Lung (tissue), 12 donors: ENCODE measurements around the gene CCDC167. TPM values are rescaled to one million over a fixed set of nuclear protein-coding genes. Genes with fewer than 3 reads are reported as not detected.

Experiments used
- ATAC-seq: fragments of 200-7000 bp; cut with Tn5 transposase; one replicate; pipeline ENCODE4 v1.9.1; 2020; ENCODE audit warnings: moderate number of reproducible peaks; ENCODE audit not compliant: insufficient read depth, low FRiP score
- DNase-seq, 3 donors: peaks; one replicate each; pipeline ENCODE4 v3.0.0-alpha.2; 2013 to 2017
- H3K27ac ChIP-seq, 2 donors: one replicate each; pipeline ENCODE4 v1.5.1; 2013; ENCODE audit warnings: mild to moderate bottlenecking in 2 of 2, moderate library complexity in 2 of 2, control low read depth in 1 of 2, inconsistent platforms in 1 of 2, low read depth in 1 of 2, low read length in 1 of 2
- H3K27me3 ChIP-seq, 3 donors: one replicate each; pipeline ENCODE4 v1.5.1; 2013; ENCODE audit warnings: low read length in 2 of 3; ENCODE audit not compliant: control insufficient read depth in 3 of 3, insufficient read depth in 3 of 3
- H3K36me3 ChIP-seq, 4 donors: one replicate each; pipeline ENCODE4 v1.5.1; 2013; ENCODE audit warnings: low read length in 4 of 4, mild to moderate bottlenecking in 1 of 4, moderate library complexity in 1 of 4; ENCODE audit not compliant: control insufficient read depth in 4 of 4, insufficient read depth in 4 of 4
- H3K4me1 ChIP-seq, 5 donors: one replicate each; pipeline ENCODE4 v1.5.1; 2013; ENCODE audit warnings: low read length in 5 of 5, mild to moderate bottlenecking in 2 of 5, moderate library complexity in 1 of 5; ENCODE audit not compliant: control insufficient read depth in 5 of 5, insufficient read depth in 5 of 5
- H3K4me3 ChIP-seq: one replicate; pipeline ENCODE4 v1.5.1; 2013; ENCODE audit warnings: mild to moderate bottlenecking, control low read depth, moderate library complexity
- H3K9ac ChIP-seq, 2 donors: one replicate each; pipeline ENCODE4 v1.5.1; 2013; ENCODE audit warnings: low read length in 2 of 2, control low read depth in 1 of 2; ENCODE audit not compliant: insufficient read depth in 1 of 2
- H3K9me3 ChIP-seq, 4 donors: one replicate each; pipeline ENCODE4 v1.5.1; 2013; ENCODE audit warnings: low read length in 3 of 4, mild to moderate bottlenecking in 1 of 4, moderate library complexity in 1 of 4; ENCODE audit not compliant: control insufficient read depth in 4 of 4, insufficient read depth in 3 of 4
- WGBS, 2 donors: extraction: QIAGEN DNeasy Blood & Tissue Kit; methylation state at CpG; one replicate each; pipeline ENCODE4 v1.1.7; 2013; 5-methylcytosine and 5-hydroxymethylcytosine counted together
- polyA plus RNA-seq, 2 donors: library from polyadenylated mRNA; stranded (reverse); fragments of 200-250 nt; gene quantifications; one replicate each; pipeline ENCODE4 v1.2.1, GENCODE V29; 2013
- total RNA-seq, 2 donors: library from RNA; depleted of rRNA in 1 of 2; stranded (reverse); fragments of >200 nt in 1 of 2; gene quantifications; one replicate each; pipeline ENCODE4 v1.2.1, GENCODE V29; 2014 to 2021
- TF ChIP-seq, protein P1 (sequence below): IDR thresholded peaks from 2 replicates; pipeline ENCODE4 v1.5.1; 2012; ENCODE audit warnings: mild to moderate bottlenecking; ENCODE audit errors: control extremely low read depth, extremely low read depth
- donor health status: control.
- donor health status: control.
- donor health status: Bipolar disorder and iron deficiency.
- donor health status: healthy.
- donor health status: DM: yes; HTN: yes; CAD: no.

Gene CCDC167
- total and polyA plus RNA-seq, 4 donors = 13.4 to 54.6 (median 23.1) TPM

DNA sequence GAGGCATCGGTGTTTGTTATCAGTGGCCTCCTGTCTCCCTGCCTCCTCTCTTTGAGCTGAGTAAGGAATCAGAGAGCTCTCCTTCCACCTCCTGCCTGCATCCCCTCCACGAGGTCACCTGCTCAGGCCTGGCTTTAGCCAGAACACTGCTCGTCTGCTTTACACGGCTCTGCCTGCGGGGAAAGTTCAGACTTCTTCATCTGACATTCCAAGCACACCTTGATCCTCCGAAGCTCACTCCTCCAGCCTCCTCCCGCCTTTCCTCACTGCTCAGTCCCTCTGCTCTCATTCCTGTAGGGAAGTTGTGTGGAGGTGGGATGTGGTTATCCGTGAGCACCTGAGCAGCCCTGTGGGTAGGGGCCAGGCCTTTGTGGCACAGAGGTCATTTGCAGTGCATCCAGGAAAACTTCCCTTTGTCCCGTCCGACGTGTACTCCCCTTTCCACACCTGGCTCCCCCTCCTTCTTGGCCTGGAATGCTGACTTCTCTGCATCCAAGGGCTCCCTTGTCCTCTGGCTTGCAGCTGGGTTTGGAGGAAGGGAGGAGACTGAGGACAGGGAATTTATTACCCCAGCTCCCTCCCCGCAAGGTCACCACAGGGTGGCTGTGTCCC is 12.8 kb upstream of the CCDC167 start:
- TF ChIP-seq, protein P1, sequence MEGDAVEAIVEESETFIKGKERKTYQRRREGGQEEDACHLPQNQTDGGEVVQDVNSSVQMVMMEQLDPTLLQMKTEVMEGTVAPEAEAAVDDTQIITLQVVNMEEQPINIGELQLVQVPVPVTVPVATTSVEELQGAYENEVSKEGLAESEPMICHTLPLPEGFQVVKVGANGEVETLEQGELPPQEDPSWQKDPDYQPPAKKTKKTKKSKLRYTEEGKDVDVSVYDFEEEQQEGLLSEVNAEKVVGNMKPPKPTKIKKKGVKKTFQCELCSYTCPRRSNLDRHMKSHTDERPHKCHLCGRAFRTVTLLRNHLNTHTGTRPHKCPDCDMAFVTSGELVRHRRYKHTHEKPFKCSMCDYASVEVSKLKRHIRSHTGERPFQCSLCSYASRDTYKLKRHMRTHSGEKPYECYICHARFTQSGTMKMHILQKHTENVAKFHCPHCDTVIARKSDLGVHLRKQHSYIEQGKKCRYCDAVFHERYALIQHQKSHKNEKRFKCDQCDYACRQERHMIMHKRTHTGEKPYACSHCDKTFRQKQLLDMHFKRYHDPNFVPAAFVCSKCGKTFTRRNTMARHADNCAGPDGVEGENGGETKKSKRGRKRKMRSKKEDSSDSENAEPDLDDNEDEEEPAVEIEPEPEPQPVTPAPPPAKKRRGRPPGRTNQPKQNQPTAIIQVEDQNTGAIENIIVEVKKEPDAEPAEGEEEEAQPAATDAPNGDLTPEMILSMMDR = no peak
- H3K4me3 ChIP-seq = no peak overlapping the region
- no peaks in the 10 kb centered on the region for H3K36me3 ChIP-seq
- H3K27me3 ChIP-seq = peaks cover 0 to 33% (median 17%) of the 10 kb centered on the region in 3 donors
- H3K9me3 ChIP-seq = no peaks in the 10 kb centered on the region
- no peak overlapping the region for H3K9ac ChIP-seq
- peaks cover 0 to 15% (median 1%) of the 10 kb centered on the region in 5 donors for H3K4me1 ChIP-seq
- H3K27ac ChIP-seq = no peak overlapping the region
- ATAC-seq (no peak), DNase-seq (no peak)
- whole genome bisulfite sequencing, 2 donors = 54 to 72% methylated on average over 12 of the region's 12 CpGs

- Histone ChIP-seq H3K9me3 (no peaks in the 10 kb centered on the region), H3K36me3 (no peaks in the 10 kb centered on the region), H3K4me1 (peaks cover 0 to 10% (median 1%) of the 10 kb centered on the region in 5 donors), H3K27me3 (peaks cover 0 to 33% (median 17%) of the 10 kb centered on the region in 3 donors), H3K9ac (no peak overlapping the region), H3K27ac (no peak overlapping the region), H3K4me3 (no peak overlapping the region)
- DNase-seq (no peak), ATAC-seq (no peak)
- WGBS, 2 donors = 56 to 69% methylated on average over 15 to 16 of the region's 16 CpGs
- TF ChIP-seq, protein P1 = no peak
These were observed 12.3 kb upstream of the CCDC167 start for GRCh38 chr6:37511910-37512399.

- ATAC-seq = no peak
- Histone ChIP-seq H3K9ac (no peak overlapping the region), H3K9me3 (no peaks in the 10 kb centered on the region), H3K27ac (no peak overlapping the region), H3K27me3 (peaks cover 0 to 33% (median 17%) of the 10 kb centered on the region in 3 donors), H3K36me3 (no peaks in the 10 kb centered on the region), H3K4me1 (peaks cover 0 to 6% (median under 1%) of the 10 kb centered on the region in 5 donors), H3K4me3 (no peak overlapping the region)
- 79 to 84% methylated on average over 5 of the region's 5 CpGs for WGBS, 2 donors
- TF ChIP-seq, protein P1 = no peak
- DNase-seq = no peak
These were observed 11.5 kb upstream of the CCDC167 start for GRCh38 chr6:37511201-37511600.
